HK-2 (cell line): Measurements from ENCODE around the gene PDE10A.
A peak's percentile ranks its signal among the peaks of the same experiment; 100 is the strongest.

ENCODE experiments used
- DNase-seq: peaks from one replicate; pipeline ENCODE4 v3.0.0-alpha.2; 2018; ENCODE audit not compliant: unreplicated experiment

The PDE10A gene

DNA sequence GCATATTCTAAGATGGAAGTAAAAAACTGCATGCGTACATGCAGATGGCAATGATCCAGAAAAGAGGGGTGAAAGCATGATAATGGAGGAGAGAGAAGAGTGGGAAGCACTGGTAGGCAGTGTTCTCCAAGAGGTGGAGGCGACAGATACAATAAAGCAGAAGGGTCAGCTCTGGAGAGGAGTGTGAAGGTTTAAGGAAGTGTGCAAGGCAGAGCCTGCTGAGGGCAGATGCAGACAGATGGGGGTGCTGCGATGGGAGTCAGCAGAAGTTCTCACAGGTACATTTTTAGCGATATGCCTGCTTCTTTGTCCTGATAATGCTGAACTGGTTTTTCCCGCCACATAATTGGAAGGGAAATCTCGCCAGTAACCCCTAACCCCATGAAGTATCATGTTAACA lies 272.6 kb downstream of the PDE10A start:
- no peak for DNase-seq

DNA sequence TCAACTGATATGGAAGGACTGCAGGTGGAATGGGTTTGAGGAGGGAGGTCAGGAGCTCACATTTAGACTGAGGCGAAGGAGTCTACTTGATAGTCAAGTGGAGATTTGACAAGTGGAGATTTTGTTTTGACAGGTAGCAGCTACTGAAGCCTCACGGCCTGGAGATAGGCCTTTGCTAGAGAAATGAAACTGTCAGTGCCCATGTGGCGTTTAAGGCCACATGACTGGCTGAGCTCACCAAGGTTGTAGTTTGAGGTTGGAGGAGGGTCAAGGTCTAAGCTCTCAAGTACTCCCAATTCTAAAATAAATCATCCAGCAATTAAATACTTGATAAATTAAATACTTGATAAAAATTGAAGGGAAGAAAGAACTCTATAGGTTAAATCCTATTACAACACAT lies 273.5 kb downstream of the PDE10A start:
- DNase-seq: no peak

DNA sequence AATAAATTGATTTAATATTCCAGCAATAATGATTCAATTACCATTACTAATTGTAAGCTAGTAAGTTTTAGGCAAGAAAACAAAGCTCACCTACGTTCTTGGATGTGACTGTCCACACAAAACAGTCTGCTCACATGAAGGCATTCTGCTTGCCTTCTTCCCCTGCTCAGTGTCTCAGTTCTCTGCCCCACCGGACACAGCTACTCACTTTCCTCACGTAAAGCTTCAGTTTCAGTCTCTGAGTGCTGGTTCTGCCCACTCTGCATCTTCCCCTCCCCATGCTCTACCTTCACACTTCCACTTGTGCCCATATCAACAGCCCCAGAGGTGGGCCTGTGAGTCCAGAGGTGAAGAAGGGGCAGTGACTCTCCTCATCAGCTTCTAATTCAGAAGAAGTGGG lies 279.7 kb downstream of the PDE10A start:
- DNase-seq: no peak

DNA sequence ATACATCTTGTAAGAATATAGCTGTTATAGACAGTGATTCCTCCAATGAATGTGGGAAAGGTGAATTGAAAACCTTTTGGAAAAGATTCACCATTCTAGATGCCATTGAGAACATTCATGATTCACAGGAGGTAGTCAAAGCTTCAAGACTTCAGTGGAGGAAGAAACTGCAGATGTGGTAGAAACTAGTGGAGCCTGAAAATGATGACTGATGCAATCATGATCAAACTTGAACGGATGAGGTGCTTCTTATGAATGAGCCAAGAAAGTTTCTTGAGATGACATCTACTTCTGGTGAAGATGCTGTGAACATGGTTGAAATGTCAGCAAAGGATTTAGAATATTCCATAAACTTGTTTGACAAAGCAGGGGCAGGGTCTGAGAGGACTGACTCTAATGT lies 286.9 kb downstream of the PDE10A start:
- no peak for DNase-seq

DNA sequence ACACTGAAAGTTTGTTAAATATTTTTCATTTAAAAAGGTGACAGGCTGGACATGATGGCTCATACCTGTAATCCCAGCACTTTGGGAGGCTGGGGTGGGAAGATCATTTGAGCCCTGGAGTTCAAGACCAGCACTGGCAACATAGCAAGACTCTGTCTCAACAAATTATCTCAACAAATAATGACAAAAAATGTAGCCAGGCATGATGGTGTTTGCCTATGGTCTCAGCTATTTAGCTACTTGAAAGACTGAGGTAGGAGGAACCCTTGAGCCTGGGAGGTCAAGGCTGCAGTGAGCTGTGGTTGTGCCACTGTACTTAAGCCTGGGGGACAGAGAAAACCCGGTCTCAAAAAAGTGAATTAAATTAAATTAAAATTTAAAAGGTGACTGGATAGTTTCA lies 297.7 kb downstream of the PDE10A start:
- no peak for DNase-seq

DNA sequence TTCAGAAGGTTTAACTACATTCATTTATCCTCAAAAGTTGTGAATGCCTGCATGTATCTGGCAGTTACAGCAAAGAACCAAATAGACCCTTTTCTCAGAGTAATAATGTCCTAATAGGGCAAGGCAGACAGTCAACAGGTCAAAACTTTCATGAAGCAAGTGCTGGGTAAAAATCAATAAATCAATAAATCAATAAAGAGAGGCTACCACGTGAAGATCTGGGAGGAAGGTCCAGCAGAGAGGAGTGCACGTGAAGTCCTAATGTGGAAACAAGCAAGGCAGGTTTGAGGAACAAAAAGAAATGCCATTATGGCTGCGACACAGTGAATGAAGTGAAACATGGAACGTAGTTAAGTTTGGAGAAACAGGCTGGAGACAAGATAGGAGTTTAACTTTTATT lies 317.3 kb downstream of the PDE10A start:
- no peak for DNase-seq

DNA sequence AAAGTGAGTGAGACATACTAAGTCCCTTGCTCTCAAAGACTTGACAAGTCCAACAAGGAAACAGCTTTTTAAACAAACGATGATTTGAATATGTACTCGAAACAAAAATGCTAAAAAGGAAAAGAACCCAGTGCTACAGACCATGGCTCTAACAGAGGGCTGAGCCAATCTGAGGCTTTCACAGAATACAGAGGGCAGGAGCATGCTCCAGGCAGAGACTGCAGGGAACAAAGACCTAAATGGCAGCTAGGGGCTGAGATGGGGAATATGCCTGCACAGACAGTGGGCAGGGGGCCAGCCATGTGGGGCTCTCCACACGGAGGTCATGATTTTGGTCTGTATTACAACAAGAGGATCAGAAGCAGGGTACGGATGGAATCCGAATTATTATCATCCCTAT lies 322.5 kb downstream of the PDE10A start:
- no peak for DNase-seq

DNA sequence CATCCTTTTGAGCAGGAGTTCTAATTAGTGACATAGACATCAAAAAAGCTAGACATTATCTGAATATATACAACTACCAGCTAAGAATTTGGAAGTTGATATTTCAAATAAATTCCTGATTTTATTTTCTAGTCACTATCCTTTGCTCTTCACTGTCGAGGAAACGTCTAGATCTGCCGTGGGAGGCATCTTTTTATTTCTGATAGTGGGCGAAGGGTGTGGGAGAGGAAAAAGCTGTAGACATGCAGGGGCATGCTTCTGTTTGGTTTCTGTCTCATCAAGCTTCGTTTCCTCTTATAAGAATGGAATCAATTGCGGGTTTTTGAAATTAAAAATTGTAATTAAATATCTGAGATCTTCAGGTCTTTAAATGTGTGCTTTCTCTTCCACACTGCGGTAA lies 337.4 kb downstream of the PDE10A start:
- DNase-seq: no peak

DNA sequence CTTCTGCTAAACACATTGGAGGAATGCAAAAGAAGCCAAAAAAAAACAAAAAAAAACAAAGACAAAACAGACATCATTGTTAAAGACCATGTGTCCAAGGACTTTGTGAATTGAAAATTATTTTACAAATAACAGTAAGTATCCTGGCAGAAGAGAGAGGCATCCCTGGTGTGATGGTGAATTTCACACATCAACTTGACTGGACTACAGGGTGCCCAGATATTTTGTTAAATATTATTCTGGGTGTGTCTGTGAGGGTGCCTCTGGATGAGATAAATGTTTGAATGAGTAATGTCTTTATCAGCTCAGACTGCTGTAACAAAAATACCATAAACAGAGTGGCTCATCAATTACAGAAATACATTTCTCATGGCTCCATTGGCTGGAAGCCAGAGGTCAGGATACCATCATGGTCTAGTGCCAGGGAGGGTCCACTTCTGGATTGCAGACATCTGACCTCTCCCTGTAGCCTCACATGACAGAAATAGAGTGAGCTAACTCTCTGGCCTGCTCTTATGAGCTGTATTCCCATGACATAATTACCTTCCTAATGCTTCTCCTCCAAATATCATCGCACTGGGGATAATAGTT lies 341.4 kb downstream of the PDE10A start:
- DNase-seq: no peak

DNA sequence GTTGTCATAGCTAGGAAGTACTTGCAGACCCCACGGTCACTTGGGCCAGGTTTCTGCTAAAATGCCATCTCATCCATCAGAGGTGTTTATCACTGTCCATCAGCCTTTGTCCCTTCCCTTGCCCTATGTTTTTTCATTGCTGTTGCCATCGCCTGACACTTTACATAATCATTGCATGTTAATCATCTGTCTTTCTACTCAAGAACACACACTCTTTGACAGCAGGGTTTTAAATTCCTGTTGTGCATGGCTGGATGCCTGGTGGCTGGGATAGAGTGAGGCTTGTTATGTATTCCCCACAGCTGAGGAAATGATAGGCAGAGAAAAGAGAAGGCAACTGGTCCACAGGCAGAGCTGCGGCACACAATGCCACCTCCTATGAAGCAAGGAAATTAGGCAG lies 341.9 kb downstream of the PDE10A start:
- DNase-seq: no peak

DNA sequence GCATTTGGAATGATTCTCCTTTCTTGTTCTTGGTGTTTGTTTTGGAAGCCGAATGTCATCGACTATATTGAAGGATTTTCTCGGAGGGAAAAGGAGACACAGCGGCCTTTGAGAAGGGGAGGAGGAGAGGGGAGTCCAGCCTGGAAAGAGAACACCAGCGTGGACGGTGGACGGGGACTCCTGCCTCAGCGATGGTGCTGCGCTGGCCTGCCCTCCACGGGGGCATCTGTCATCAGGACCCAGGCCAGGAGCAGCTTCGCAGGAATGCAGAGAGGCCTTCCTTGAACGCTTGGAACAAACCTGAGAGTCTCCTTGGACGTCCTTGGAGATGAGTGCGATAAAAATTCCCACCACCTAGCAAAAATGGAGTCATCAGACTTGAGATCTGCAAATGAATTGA lies 345.3 kb downstream of the PDE10A start:
- DNase-seq: no peak

DNA sequence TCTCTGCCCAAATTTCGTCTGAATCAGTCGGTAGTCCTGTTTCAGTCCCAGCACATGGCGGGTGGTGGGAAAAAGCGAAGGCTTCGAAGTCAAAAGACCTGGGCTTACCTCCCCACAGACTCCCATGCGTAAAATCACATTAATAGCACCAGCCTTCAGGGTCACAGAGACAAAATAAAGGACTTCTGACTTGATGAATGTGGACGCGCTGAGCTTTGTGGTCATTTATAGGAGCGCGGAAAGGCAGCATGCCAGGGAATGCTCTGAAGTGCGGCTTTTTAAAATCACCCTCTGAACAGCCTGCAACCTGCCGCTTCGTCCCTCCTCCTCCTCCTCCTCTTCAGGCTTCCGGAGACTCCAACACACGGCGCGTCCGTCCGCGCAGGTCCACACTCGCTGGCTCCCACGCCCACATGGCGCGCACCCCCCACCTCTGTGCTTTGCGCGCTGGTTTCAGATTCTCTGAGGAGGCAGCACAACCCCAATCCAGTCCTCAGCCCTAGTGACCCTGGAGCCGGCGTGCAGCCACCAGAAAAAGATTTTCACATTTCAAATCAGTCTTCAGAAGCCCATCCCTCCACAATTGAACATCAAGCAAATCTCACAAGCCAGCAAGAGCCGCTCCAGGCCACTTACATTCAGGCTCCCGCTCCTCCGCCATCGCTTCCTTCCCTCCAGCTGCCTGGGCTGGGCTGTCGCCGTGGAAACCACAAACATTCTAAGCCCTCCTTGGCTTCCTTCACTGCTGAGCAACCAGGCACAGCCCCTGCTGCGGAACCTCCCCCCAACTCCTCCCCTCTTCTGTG lies 353.9 kb downstream of the PDE10A start, which contains the start of gene C6orf118:
Gene C6orf118 (minus strand): TSS at position 680 of the 806 bp plus-strand sequence. CDS start 19 bp downstream, at position 661.
- DNase-seq: peak; percentile 79

DNA sequence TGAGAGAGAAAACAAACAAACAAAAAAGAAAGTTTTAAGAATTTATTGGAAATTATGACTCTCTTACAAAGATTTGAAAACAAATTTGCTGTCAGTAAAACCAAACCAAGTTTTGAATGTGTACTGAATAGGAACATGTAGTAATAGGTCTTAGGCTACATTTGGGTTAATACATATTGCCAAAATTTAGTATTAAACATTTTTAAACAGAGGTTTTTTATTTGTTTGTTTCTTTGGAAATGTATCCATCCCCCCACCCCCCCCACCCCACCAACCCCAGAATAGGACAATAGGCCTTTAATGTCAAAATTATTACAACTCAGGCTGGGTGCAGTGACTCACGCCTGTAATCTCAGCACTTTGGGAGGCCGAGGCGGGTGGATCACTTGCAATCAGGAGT lies 356.1 kb downstream of the PDE10A start:
- no peak for DNase-seq

DNA sequence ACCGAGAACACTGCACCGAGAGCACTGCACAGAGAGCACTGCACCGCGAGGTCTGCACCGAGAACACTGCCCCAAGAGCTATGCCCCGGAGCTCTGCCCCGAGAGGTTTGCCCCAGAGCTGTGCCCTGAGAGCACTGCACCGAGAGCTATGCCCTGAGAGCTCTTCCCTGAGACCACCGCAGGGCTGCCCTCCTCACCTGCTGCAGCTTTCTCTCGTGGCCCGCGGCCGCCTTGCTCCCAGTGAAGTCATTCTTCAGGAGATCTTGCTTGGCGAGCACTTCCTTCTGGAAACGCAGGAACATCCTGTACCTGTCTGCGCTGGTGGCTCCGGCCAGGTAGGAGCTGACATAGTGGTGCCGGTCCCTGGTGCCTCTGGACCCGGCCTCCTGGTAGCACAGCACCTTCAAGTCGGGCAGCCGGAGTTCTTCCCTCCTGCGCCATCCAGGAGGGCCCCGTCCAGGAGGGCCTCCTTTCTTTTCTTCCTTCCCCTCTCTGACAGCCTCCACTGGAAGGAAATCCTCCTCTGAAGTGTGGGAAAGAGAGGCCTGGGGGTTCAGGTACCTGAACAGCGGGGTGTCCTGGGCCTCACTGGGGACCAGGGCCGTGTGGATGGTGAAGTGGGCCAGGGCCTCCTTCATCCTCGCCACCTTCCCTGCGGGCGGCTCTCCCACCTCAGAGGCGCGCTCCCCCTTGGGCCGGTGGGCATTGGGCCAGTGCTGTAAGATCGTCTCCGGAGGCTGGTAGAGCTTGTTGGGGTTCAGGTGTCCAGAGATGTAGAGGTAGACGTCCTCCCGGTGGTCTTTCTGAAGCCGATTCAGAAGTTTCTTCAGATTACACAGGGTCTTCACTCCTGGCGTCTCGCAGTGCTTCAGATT lies 361.4 kb downstream of the PDE10A start:
- DNase-seq: no peak

DNA sequence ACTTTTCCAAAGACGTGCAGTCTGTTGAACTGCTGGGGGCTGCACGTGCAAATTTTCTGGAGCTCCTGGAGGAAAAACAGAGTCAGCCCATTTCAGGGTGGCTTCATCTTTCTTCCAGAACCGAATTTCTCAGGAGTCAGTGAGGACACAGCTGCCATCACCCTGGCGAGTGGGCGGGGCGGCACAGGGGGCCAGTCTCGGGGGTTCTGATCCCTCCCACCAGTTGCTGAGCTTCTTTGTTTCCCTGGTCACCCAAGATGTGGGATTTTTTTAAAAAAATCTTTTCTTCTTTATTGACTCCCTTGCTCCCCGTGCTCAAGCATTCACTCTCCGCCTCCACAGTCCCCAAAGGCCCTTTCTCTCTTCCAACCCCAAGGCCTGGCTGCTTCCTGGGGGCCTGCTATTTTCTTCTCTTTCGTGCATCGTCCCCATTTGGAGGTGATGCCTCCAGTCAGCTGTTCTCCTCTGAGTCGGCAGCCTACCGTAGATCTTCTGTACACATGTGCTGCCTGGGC lies 362.6 kb downstream of the PDE10A start:
- DNase-seq: no peak

DNA sequence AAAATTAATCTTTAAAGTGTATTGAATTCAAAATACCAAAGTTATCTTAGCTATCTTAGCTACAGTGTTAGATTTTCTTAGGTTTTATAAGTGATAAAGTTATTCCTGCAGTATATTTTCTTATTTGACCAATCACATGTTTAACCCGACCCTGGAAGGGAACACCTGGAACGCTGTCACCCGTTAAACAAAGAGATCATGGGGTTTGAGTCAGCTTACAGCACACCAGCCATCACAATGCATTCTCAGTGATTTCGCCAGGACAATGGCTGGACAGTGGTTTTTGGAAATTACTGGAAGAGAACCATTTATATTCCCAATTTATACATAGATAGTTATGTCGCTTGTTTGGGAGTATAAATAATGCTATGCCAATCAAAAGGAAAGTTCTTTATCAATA lies 364.2 kb downstream of the PDE10A start:
- no peak for DNase-seq

DNA sequence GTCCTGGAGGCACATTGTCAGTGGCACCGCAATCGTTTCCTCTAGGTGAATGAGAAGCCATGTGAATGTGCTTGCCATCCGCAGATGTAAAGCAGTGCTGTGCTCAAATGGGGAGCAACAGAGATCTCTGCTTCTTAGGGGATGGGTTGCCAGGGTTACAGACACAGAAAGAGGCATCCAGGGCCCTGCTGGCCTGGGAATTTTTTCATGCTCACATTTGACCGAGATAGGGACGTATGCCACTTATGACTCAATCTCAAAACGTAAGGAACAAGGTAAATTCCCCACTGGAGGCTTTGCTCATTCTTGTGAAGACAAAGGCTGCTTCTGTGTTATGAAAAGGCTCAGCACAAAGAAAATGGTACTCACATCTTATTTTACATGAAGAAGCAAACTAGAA lies 364.6 kb downstream of the PDE10A start:
- no peak for DNase-seq

DNA sequence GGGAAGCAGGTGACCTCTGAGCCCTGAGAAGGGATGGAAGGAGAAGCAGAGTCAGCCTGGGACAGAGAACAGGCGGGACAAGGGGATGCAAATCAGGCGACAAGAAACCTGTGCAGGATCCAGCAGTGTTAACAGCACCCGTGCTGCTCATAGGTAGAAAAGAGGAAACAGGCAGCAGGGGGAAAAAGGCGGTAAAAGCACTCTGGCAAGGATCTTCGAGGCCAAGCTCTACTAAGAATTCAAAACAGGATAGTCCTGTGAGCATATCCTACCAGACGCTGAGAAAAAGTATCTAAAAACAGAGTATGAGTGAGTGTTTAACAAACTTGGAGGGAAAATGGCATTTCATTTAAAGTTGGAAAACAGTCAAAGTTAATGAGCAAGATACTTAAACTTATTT lies 370.4 kb downstream of the PDE10A start:
- no peak for DNase-seq
